Loucy (cell line): Measurements from ENCODE around the gene PRR20G.

Source experiments
- H2AFZ ChIP-seq: fragments of 200-600 bp; sonication (generic); 2 replicates; pipeline ENCODE4 v1.6.0; 2016; ENCODE audit warnings: antibody characterized with exemption, mild to moderate bottlenecking, low read length, moderate library complexity
- H3F3A ChIP-seq: fragments of 200-600 bp; 2 replicates; pipeline ENCODE4 v1.6.0; 2016; ENCODE audit warnings: antibody characterized with exemption, low read depth, mild to moderate bottlenecking
- H3K27me3 ChIP-seq: fragments of 200-600 bp; sonication (generic); 2 replicates; pipeline ENCODE4 v1.6.1; 2014; ENCODE audit warnings: low read length, mild to moderate bottlenecking; ENCODE audit not compliant: insufficient read depth, poor library complexity, severe bottlenecking
- H3K36me3 ChIP-seq: fragments of 200-600 bp; sonication (generic); 2 replicates; pipeline ENCODE4 v1.6.1; 2016; ENCODE audit warnings: low read length; ENCODE audit not compliant: insufficient read depth
- H3K4me1 ChIP-seq: fragments of 200-600 bp; sonication (generic); 2 replicates; pipeline ENCODE4 v1.5.1; 2014; ENCODE audit warnings: low read length, mild to moderate bottlenecking; ENCODE audit not compliant: insufficient read depth, poor library complexity, severe bottlenecking
- H3K4me2 ChIP-seq: fragments of 200-600 bp; sonication (generic); 2 replicates; pipeline ENCODE4 v1.6.0; 2014; ENCODE audit warnings: antibody characterized with exemption, low read length, low read depth, mild to moderate bottlenecking; ENCODE audit not compliant: poor library complexity, severe bottlenecking
- H3K4me3 ChIP-seq: fragments of 200-600 bp; sonication (generic); 2 replicates; pipeline ENCODE4 v1.5.1; 2014; ENCODE audit warnings: low read length, mild to moderate bottlenecking, mixed read lengths; ENCODE audit not compliant: poor library complexity, severe bottlenecking
- H3K79me2 ChIP-seq: fragments of 200-600 bp; sonication (generic); 2 replicates; pipeline ENCODE4 v1.6.1; 2014; ENCODE audit warnings: low read length; ENCODE audit not compliant: insufficient read depth
- H3K9ac ChIP-seq: fragments of 200-600 bp; sonication (generic); 2 replicates; pipeline ENCODE4 v1.6.0; 2014; ENCODE audit warnings: mild to moderate bottlenecking, low read depth, low read length, moderate library complexity; ENCODE audit not compliant: poor library complexity, severe bottlenecking
- H3K9me2 ChIP-seq: fragments of 200-600 bp; sonication (generic); replicated peaks from 2 replicates; pipeline ENCODE4 v1.6.1; 2016; ENCODE audit warnings: low read depth, low read length, mixed read lengths
- H3K9me3 ChIP-seq: fragments of 200-600 bp; sonication (generic); 2 replicates; pipeline ENCODE4 v1.6.1; 2014; ENCODE audit warnings: mild to moderate bottlenecking, antibody characterized with exemption, low read length, low read depth; ENCODE audit not compliant: insufficient read depth
- H4K20me1 ChIP-seq: fragments of 200-600 bp; sonication (generic); 2 replicates; pipeline ENCODE4 v1.6.0; 2014; ENCODE audit warnings: antibody characterized with exemption, low read length, mild to moderate bottlenecking; ENCODE audit not compliant: insufficient read depth, poor library complexity, severe bottlenecking
- EZH2phosphoT487 ChIP-seq: fragments of 200-600 bp; IDR thresholded peaks from 2 replicates; pipeline ENCODE4 v1.6.1; 2018; ENCODE audit warnings: antibody characterized with exemption, mild to moderate bottlenecking, moderate library complexity, borderline replicate concordance
- TF ChIP-seq, protein P1 (sequence below): fragments of 200-600 bp; sonication (generic); conservative IDR thresholded peaks from 2 replicates; pipeline ENCODE4 v1.5.1; 2014; ENCODE audit warnings: mild to moderate bottlenecking, antibody characterized with exemption, low read length

The PRR20G gene

DNA sequence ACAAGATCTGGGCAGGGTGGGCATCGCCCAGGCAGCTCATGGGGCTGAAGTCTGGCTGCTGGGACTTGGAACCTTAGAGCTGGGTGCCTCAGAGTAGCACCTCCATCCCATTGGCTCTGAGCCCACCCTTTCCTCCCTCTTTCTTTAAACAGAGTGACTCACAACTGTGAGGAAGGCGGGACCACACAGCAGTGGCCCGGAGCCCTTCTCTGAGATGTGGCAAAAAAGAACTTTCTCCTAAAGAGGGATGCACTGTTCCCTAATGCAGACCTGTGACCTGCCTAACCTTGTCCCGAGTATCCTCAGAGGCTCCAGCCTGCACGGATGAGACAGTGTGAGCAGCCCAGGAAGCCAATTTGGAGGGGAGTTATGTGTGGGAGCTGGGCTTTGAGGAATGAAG, 23.6 kb downstream of the PRR20G start:
- Histone ChIP-seq H3K9me2 (no peaks in the 10 kb centered on the region), H3F3A (no peaks in the 10 kb centered on the region)

DNA sequence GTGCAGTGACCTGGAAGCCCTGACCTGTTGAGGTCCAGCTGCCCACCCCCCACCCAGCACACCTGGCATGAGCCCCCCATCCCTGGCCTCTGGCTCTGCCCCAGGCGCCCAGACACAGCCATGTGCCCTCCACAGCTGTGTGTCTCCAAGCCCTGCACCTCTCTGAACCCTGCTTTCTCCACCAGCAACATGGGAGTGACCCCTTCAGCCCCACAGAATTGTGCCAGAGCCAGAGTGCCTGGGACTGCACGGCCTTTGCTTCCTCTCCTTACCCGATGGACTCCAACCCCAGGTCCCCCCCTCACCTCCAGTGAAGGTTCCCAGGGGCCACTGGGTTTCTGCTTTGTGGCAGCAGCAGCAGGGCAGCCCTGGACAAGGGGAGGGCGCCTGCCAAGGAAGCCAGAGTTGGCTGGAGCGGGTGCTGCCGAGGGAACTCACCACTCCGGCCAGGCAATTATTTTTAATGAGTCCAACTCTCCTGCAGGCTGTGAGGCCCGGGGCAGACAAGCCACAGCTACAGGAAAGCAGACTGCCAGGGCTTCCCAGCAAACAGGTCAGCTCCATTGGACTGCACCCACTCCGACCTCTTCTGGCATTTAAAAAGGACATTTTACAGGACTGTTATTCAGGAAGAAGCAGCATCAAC, 24.1 kb downstream of the PRR20G start:
- TF ChIP-seq, protein P1, sequence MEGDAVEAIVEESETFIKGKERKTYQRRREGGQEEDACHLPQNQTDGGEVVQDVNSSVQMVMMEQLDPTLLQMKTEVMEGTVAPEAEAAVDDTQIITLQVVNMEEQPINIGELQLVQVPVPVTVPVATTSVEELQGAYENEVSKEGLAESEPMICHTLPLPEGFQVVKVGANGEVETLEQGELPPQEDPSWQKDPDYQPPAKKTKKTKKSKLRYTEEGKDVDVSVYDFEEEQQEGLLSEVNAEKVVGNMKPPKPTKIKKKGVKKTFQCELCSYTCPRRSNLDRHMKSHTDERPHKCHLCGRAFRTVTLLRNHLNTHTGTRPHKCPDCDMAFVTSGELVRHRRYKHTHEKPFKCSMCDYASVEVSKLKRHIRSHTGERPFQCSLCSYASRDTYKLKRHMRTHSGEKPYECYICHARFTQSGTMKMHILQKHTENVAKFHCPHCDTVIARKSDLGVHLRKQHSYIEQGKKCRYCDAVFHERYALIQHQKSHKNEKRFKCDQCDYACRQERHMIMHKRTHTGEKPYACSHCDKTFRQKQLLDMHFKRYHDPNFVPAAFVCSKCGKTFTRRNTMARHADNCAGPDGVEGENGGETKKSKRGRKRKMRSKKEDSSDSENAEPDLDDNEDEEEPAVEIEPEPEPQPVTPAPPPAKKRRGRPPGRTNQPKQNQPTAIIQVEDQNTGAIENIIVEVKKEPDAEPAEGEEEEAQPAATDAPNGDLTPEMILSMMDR, result no peak
- TF ChIP-seq EZH2phosphoT487, result no peak
- Histone ChIP-seq H3K36me3 (no peaks in the 10 kb centered on the region), H3K79me2 (no peaks in the 10 kb centered on the region), H3K9me3 (0 out of 2 replicates have a peak, but pooled peaks cover 3% of the 10 kb centered on the region), H3K4me2 (no peak overlapping the region), H4K20me1 (no peaks in the 10 kb centered on the region), H3K4me3 (no peak overlapping the region), H3K4me1 (no peaks in the 10 kb centered on the region), H3K9me2 (no peaks in the 10 kb centered on the region), H3K27me3 (no peaks in the 10 kb centered on the region), H3K9ac (no peak overlapping the region), H3F3A (no peaks in the 10 kb centered on the region), H2AFZ (no peak overlapping the region)

More for the DNA sequence above, 23.6 kb downstream of the PRR20G start:
- H3K4me1 ChIP-seq, result no peaks in the 10 kb centered on the region
- no peaks in the 10 kb centered on the region for H4K20me1 ChIP-seq
- no peaks in the 10 kb centered on the region for H3K36me3 ChIP-seq
- no peak for TF ChIP-seq EZH2phosphoT487
- TF ChIP-seq, protein P1, result no peak
- no peaks in the 10 kb centered on the region for H3K79me2 ChIP-seq
- H3K27me3 ChIP-seq, result no peaks in the 10 kb centered on the region
- H2AFZ ChIP-seq, result no peak overlapping the region
- H3K9ac ChIP-seq, result no peak overlapping the region
- H3K4me3 ChIP-seq, result no peak overlapping the region
- peaks cover 9% of the 10 kb centered on the region; the same call in 1 of the 2 replicates for H3K9me3 ChIP-seq
- no peak overlapping the region for H3K4me2 ChIP-seq

DNA sequence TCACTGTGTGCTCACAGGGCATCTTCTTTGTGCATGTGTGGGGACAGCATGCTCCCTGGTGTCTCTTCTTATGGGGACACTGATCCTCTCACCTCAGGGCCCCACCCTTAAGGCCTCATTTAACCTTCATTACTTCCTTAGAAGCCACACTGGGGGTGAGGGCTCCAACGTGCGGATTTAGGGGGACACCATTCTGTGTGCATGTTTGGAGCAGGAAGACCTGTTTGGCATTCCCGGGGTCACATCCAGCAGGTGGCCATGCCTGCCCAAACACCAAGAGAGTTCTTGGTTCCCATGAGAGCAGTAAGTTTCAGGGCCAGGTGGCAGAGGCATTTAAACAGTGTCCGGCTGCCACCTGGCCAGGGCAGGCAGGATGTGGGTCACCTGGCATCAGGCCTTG, 24.8 kb downstream of the PRR20G start:
- Histone ChIP-seq H3K9me3 (no peaks in the 10 kb centered on the region), H3K4me1 (no peaks in the 10 kb centered on the region), H3K36me3 (no peaks in the 10 kb centered on the region), H3K79me2 (no peaks in the 10 kb centered on the region), H3K9me2 (no peaks in the 10 kb centered on the region), H3F3A (no peaks in the 10 kb centered on the region), H3K9ac (no peak overlapping the region), H3K27me3 (no peaks in the 10 kb centered on the region), H4K20me1 (no peaks in the 10 kb centered on the region), H2AFZ (no peak overlapping the region), H3K4me2 (no peak overlapping the region), H3K4me3 (no peak overlapping the region)
- TF ChIP-seq EZH2phosphoT487, result no peak
- TF ChIP-seq, protein P1, result no peak
